HG03095 (cell line): ENCODE measurements around the gene BANF1.
"Not testable (repeated sequence)": the region's sequence is repeated elsewhere in the genome, so short reads cannot be mapped to it uniquely, and the experiment has no call there.

ENCODE experiments used
- ATAC-seq: cut with Tn5 transposase; IDR thresholded peaks from one replicate; pipeline ENCODE4 v1.9.1; 2021; ENCODE audit warnings: moderate library complexity; ENCODE audit not compliant: unreplicated experiment

BANF1 gene

GRCh38 chr11:66008468-66009101 is 6.3 kb downstream of the BANF1 start:
- ATAC-seq = no peak

- not testable (repeated sequence) for ATAC-seq
Observed at GRCh38 chr11:66010036-66010435, 7.7 kb downstream of the BANF1 start.

- ATAC-seq = no peak
Observed at GRCh38 chr11:66011239-66011784, 9.0 kb downstream of the BANF1 start.

- ATAC-seq = no peak
Observed at GRCh38 chr11:66011785-66012303, 9.5 kb downstream of the BANF1 start, which contains the start of gene CST6. Gene CST6 (plus strand): TSS chr11:66012008. CDS start chr11:66012045, 37 bp downstream.

GRCh38 chr11:66012371-66012945 is 10.2 kb downstream of the BANF1 start:
- ATAC-seq = no peak

- ATAC-seq = no peak
Observed at GRCh38 chr11:66012946-66013761, 10.9 kb downstream of the BANF1 start.

- ATAC-seq = no peak
Observed at GRCh38 chr11:66013762-66014100, 11.4 kb downstream of the BANF1 start.

GRCh38 chr11:66014804-66015453 is 12.6 kb downstream of the BANF1 start:
- no peak for ATAC-seq

- no peak for ATAC-seq
Observed at GRCh38 chr11:66015454-66015881, 13.2 kb downstream of the BANF1 start.

- ATAC-seq = no peak
Observed at GRCh38 chr11:66015936-66016792, 13.9 kb downstream of the BANF1 start.

- no peak for ATAC-seq
Observed at GRCh38 chr11:66016793-66017177, 14.5 kb downstream of the BANF1 start.

GRCh38 chr11:66017321-66017720 is 15.0 kb downstream of the BANF1 start:
- ATAC-seq = no peak

GRCh38 chr11:66020212-66020611 is 17.9 kb downstream of the BANF1 start:
- ATAC-seq = no peak

- ATAC-seq = no peak
Observed at GRCh38 chr11:66020618-66021357, 18.5 kb downstream of the BANF1 start.

- ATAC-seq = no peak
Observed at GRCh38 chr11:66022401-66023185, 20.3 kb downstream of the BANF1 start.

GRCh38 chr11:66023186-66023440 is 20.8 kb downstream of the BANF1 start:
- ATAC-seq = not testable (repeated sequence)

- ATAC-seq = no peak
Observed at GRCh38 chr11:66026017-66026529, 23.8 kb downstream of the BANF1 start, which contains the start of gene CATSPER1. Gene CATSPER1 (minus strand): TSS chr11:66026479. CDS start chr11:66026379, 100 bp downstream.

GRCh38 chr11:66032957-66033735 is 30.8 kb downstream of the BANF1 start:
- ATAC-seq = no peak
